ENCODE results near the gene CEP63.

CEP63 gene

GRCh38 chr3:134468519-134468918 lies 17.3 kb upstream of the CEP63 start:
- DNase-seq (ENCODE audit: low spot score), result no peak

DNA sequence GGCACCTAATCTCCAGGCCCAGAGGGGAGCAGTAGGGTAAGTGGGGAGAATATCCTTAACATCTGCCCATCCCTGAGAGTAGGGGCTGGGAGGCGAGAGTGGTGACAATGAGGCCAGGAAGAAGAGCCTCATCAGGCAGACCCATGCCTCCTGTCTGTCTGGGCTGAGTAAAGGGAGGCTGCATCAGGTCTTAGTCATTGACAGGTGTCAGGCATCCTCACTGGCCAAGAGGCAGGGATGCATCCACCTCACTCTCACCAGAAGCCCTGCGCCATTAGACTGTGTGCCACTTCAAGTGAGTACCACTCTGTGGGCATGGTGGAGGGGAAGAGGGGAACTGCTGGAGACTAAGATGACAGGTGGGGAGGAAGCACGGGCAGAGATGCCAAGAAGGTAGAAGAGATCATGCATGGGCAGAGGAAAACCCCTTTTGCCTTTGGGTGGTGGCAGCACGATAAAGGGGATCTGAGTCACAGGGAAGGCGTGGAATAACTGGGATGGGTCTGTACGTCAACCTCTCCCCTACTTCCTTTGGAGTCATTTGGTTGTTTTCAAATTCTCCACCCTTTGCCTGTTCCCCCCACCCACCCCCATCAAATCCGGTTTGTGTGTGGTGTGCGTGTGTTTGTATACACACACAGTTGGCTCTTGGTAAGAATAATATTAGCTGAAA lies 14.2 kb upstream of the CEP63 start:
- no peak for DNase-seq (ENCODE audit: low spot score)

GRCh38 chr3:134472831-134473230 lies 13.0 kb upstream of the CEP63 start:
- DNase-seq (ENCODE audit: low spot score), result no peak

DNA sequence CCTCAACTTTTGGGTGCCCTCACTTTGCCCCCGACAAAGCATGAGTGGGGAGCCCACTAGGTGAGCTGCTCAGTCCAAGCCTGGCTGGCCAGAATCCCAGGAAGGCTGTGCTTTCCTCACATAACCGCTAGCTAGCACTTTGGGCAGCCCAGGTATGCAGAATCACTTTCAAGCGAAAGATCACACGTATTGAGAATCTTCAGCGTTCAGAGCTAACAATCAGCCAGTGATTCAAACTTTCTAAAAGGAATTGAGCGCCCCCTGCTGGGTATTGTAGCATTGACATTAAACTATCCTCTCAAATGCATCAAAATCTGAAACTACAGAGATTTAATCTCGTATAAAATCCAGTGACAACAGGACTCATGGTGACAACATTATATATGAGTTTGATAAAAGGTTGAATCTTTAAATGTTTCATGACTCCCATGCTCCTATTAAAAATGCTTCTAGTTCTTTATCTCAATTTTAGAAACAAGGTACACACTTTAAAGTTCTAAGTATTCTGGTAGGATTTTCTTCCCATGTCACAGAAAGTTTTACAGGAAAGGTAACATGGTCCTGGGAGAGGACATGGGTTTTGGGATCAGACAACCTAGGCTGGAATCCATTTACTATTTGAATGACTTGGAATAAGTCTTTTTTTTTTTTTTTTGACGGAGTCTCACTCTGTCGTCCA lies 11.8 kb upstream of the CEP63 start:
- peak; percentile 76 for DNase-seq (ENCODE audit: low spot score)

DNA sequence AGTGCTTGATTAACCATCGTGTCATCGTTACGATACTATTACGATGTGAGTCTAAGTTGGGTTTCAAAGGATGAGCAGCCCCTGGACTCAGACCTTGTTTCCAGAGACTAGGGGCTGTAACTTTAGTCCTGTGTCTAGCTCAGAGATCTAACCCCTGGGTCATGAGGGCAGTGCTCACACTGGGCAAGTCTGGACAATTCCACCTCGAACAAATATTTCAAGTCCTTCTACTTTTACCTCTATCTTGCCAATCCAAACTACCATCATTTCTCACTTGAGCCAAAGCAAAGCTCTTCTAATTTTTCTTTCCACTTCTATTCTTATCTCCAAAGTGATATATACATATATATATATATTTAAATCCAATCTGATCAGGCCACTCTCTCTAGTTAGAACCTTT lies 10.9 kb upstream of the CEP63 start:
- no peak for DNase-seq (ENCODE audit: low spot score)

- no peak for DNase-seq (ENCODE audit: low spot score)
Observed at GRCh38 chr3:134476306-134476705, 9.6 kb upstream of the CEP63 start.

GRCh38 chr3:134477002-134477401 lies 8.9 kb upstream of the CEP63 start:
- DNase-seq (ENCODE audit: low spot score), result no peak

DNA sequence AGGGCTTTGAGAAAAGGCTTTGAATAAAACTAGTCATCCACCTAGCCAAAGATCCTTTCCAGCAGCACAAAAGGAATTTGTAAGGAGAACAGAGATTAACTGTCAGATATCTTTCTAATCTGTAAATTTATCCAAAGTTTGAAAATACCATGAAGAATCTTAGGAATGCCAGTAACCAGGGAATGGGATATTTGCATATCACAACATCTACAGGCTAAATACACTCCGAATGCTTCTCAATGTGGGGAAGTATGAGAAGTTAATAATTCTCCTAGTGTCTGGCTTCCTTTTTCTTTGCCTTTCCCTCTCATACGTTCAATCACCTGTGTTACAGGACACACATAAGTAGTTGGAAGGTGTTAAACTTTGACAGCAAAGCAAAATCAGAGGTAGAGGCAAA lies 7.9 kb upstream of the CEP63 start:
- no peak for DNase-seq (ENCODE audit: low spot score)

DNA sequence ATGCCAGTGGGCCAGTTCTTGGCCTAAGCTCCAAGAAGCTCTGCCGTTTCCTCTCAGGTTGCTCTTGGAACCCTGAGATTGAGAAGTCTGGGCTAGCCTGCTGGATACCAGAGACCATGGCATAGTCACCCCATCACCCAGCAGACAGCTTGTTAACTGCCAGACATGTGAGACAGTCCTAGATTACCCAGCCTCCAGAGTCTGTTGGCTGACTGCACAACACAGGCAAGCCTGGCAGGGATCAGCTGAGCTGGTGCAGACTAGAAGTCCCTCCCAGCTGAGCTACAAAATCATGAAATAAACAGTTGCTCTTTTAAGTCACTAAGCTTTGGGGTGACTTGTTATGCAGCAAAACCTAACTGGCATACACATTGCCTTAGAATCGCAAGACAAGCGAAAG lies 5.3 kb upstream of the CEP63 start:
- DNase-seq (ENCODE audit: low spot score), result no peak

GRCh38 chr3:134481166-134481565 lies 4.7 kb upstream of the CEP63 start:
- no peak for DNase-seq (ENCODE audit: low spot score)

DNA sequence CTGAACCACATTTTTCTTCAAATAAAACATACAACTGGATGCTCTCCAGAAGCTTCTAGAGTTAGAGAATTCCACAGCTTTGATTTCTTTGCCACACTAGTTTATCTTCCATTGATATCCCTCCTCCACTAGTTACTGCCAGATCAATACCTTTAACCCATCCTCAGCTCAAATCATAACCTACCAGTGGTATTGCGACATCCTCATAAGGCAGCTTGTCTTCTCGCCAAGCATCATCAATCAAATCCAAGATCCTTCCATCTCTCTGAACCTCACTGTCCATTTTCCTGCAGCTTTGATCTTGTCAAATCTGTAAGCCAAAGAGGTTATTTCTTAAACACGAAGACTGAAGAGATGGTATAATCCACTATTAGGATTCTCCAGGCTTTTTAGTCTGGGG lies 3.2 kb upstream of the CEP63 start:
- DNase-seq (ENCODE audit: low spot score), result no peak

GRCh38 chr3:134483195-134483900 lies 2.5 kb upstream of the CEP63 start:
- DNase-seq (ENCODE audit: low spot score), result no peak

GRCh38 chr3:134485075-134485717 lies 661 bp upstream of the CEP63 start:
- DNase-seq (ENCODE audit: low spot score), result peak; percentile 30

GRCh38 chr3:134486577-134487041 lies 752 bp downstream of the CEP63 start:
- DNase-seq (ENCODE audit: low spot score), result no peak

- DNase-seq (ENCODE audit: low spot score), result peak; percentile 29
Observed at GRCh38 chr3:134487406-134487805, 1.5 kb downstream of the CEP63 start.

DNA sequence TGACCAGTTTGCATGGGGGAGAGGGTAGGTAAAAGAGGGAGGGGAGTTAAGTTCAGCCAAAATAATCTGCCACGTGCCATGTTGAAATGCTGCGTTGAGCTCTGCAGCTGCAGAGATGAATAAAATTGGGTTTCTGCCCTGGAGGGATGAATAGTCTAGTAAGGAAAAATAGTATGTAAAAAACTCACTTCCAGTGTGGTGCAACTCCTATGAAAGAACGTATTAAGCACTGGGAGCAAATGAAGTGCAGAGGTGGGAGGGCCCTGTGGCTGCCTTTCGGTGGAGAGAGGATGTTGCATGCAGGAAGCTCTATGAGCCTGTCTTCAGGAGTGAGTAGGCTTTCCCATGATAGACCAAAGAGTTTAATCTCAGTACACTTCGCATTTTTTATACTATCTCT lies 8.6 kb downstream of the CEP63 start:
- DNase-seq (ENCODE audit: low spot score), result no peak

GRCh38 chr3:134495980-134496379 lies 10.1 kb downstream of the CEP63 start:
- DNase-seq (ENCODE audit: low spot score), result no peak

GRCh38 chr3:134496471-134497071 lies 10.7 kb downstream of the CEP63 start:
- no peak for DNase-seq (ENCODE audit: low spot score)

- no peak for DNase-seq (ENCODE audit: low spot score)
Observed at GRCh38 chr3:134503266-134503665, 17.4 kb downstream of the CEP63 start.

GRCh38 chr3:134504132-134504531 lies 18.3 kb downstream of the CEP63 start:
- DNase-seq (ENCODE audit: low spot score), result no peak

DNA sequence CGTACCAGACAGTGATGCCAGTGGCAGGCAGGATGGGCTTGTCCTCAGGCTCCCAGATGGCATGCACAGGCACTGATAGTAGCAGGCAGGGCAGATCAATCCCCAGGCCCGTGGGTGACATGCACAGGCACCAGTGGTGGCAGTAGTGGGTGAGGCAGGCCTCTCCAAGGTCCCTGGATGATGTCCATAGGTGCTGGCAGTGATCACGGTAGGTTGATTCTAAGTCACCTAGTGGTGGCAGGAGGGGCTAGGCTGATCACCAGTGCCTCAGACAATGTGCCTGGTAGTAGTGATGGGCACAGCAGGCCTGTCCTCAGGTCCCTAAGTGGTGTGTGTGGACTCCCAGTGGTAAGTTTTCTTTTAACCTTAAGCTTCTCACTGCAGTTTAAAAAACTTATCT lies 19.6 kb downstream of the CEP63 start:
- no peak for DNase-seq (ENCODE audit: low spot score)

- no peak for DNase-seq (ENCODE audit: low spot score)
Observed at GRCh38 chr3:134511500-134511899, 25.6 kb downstream of the CEP63 start.

Data from Ammon's horn (tissue), 1 donor.